Choroid plexus epithelial cell (primary cell): ENCODE results near the gene KYAT1.
"Not testable (repeated sequence)": the region's sequence is repeated elsewhere in the genome, so short reads cannot be mapped to it uniquely, and the experiment has no call there.

Experiments
- DNase-seq: peaks from one replicate; pipeline ENCODE4 v3.0.0-alpha.2; 2010; ENCODE audit warnings: low read depth
- H3K4me3 ChIP-seq: 2 replicates; pipeline ENCODE4 v1.5.1; 2011; ENCODE audit warnings: low read depth, mild to moderate bottlenecking, control low read depth, low read length, moderate library complexity
- CTCF ChIP-seq: conservative IDR thresholded peaks from 2 replicates; pipeline ENCODE4 v1.5.1; 2011; ENCODE audit warnings: low read depth, mild to moderate bottlenecking, control low read depth, inconsistent platforms, low read length, moderate library complexity

Gene KYAT1

GRCh38 chr9:128809036-128809599 lies 72.6 kb downstream of the KYAT1 start:
- DNase-seq, result no peak
- no peak overlapping the region for H3K4me3 ChIP-seq
- no peak for TF ChIP-seq CTCF

- DNase-seq, result no peak
- H3K4me3 ChIP-seq, result no peak overlapping the region
- no peak for TF ChIP-seq CTCF
These were observed 73.2 kb downstream of the KYAT1 start for GRCh38 chr9:128808543-128808942.

GRCh38 chr9:128807827-128808226 lies 73.9 kb downstream of the KYAT1 start:
- H3K4me3 ChIP-seq, result no peak overlapping the region
- TF ChIP-seq CTCF, result no peak
- DNase-seq, result no peak

- no peak overlapping the region for H3K4me3 ChIP-seq
- DNase-seq, result no peak
- no peak for TF ChIP-seq CTCF
These were observed 76.1 kb downstream of the KYAT1 start for GRCh38 chr9:128805661-128806060.

GRCh38 chr9:128802482-128802881 lies 79.3 kb downstream of the KYAT1 start:
- TF ChIP-seq CTCF, result no peak
- H3K4me3 ChIP-seq, result no peak overlapping the region
- no peak for DNase-seq

- no peak for TF ChIP-seq CTCF
- H3K4me3 ChIP-seq, result no peak overlapping the region
- no peak for DNase-seq
These were observed 81.7 kb downstream of the KYAT1 start for GRCh38 chr9:128800061-128800460.

GRCh38 chr9:128798896-128799295 lies 82.9 kb downstream of the KYAT1 start:
- H3K4me3 ChIP-seq, result no peak overlapping the region
- no peak for DNase-seq
- no peak for TF ChIP-seq CTCF

- DNase-seq, H3K4me3 ChIP-seq: not testable (repeated sequence)
These were observed 86.8 kb downstream of the KYAT1 start for GRCh38 chr9:128794961-128795360.
